NB4 (cell line): ENCODE results near the gene HNRNPA1L2.
"Not testable (repeated sequence)": the region's sequence is repeated elsewhere in the genome, so short reads cannot be mapped to it uniquely, and the experiment has no call there.

Source experiments
- DNase-seq: peaks from one replicate; pipeline ENCODE4 v3.0.0; 2010; ENCODE audit warnings: low read depth
- H3K4me3 ChIP-seq: one replicate; pipeline ENCODE4 v1.5.1; 2011; ENCODE audit warnings: mild to moderate bottlenecking, low read depth, low read length, moderate library complexity
- CTCF ChIP-seq: IDR thresholded peaks from one replicate; pipeline ENCODE4 v1.5.1; 2012; ENCODE audit warnings: low read depth, low read length
- MAX ChIP-seq: IDR thresholded peaks from 2 replicates; pipeline ENCODE4 v1.6.1; 2011; ENCODE audit warnings: low read depth, low read length
- MYC ChIP-seq: IDR thresholded peaks from 2 replicates; pipeline ENCODE4 v1.6.1; 2011; ENCODE audit warnings: low read depth, low read length
- POLR2A ChIP-seq: IDR thresholded peaks from 2 replicates; pipeline ENCODE4 v1.6.1; 2011; ENCODE audit warnings: mild to moderate bottlenecking; ENCODE audit not compliant: insufficient read length; ENCODE audit errors: extremely low read depth

The HNRNPA1L2 gene

GRCh38 chr13:52669677-52670076 is 27.4 kb downstream of the HNRNPA1L2 start:
- no peak overlapping the region for H3K4me3 ChIP-seq
- DNase-seq, result no peak
- no peak for TF ChIP-seq MAX
- TF ChIP-seq CTCF, result no peak
- no peak for TF ChIP-seq POLR2A
- no peak for TF ChIP-seq MYC

GRCh38 chr13:52670726-52671125 is 28.5 kb downstream of the HNRNPA1L2 start:
- H3K4me3 ChIP-seq, result no peak overlapping the region
- no peak for TF ChIP-seq CTCF
- no peak for TF ChIP-seq MAX
- no peak for TF ChIP-seq MYC
- TF ChIP-seq POLR2A, result no peak
- no peak for DNase-seq

- no peak overlapping the region for H3K4me3 ChIP-seq
- no peak for DNase-seq
- TF ChIP-seq MAX, result no peak
- TF ChIP-seq MYC, result no peak
- no peak for TF ChIP-seq POLR2A
- TF ChIP-seq CTCF, result no peak
These were observed 31.2 kb downstream of the HNRNPA1L2 start for GRCh38 chr13:52673465-52673864.

- H3K4me3 ChIP-seq, result no peak overlapping the region
- DNase-seq, result no peak
- TF ChIP-seq MYC (no peak), POLR2A (no peak), CTCF (no peak), MAX (no peak)
These were observed 35.6 kb downstream of the HNRNPA1L2 start for GRCh38 chr13:52677823-52678222.

- DNase-seq, H3K4me3 ChIP-seq: not testable (repeated sequence)
These were observed 43.6 kb downstream of the HNRNPA1L2 start for GRCh38 chr13:52685806-52686205.

- no peak for DNase-seq
- H3K4me3 ChIP-seq, result no peak overlapping the region
- TF ChIP-seq MAX (no peak), MYC (no peak), POLR2A (no peak), CTCF (no peak)
These were observed 44.1 kb downstream of the HNRNPA1L2 start for GRCh38 chr13:52686376-52686775.
